Neural cell (in vitro differentiated cells): ENCODE results near the gene PYGB. TPM values are rescaled to one million over a fixed set of nuclear protein-coding genes. Genes with fewer than 3 reads are reported as not detected.

Experiments used
- H2AFZ ChIP-seq: fragments of 200-600, 300-800 bp; sonication (generic), shearing (Covaris generic); 2 replicates; pipeline ENCODE4 v1.6.0; 2014; ENCODE audit warnings: low read depth, mild to moderate bottlenecking, antibody characterized with exemption, low read length, moderate library complexity
- H3F3A ChIP-seq: fragments of 200-600 bp; shearing (Covaris generic); 2 replicates; pipeline ENCODE4 v1.6.1; 2016; ENCODE audit warnings: mild to moderate bottlenecking, moderate library complexity, mixed read lengths, antibody characterized with exemption, low read length; ENCODE audit not compliant: insufficient read depth, poor library complexity, severe bottlenecking
- H3K27ac ChIP-seq: fragments of 200-600, 300-800 bp; sonication (generic), shearing (Covaris generic); 2 replicates; pipeline ENCODE4 v1.5.1; 2014; ENCODE audit warnings: mild to moderate bottlenecking, low read length, moderate library complexity
- H3K27me3 ChIP-seq: fragments of 300-800, 200-600 bp; sonication (generic), shearing (Covaris generic); 2 replicates; pipeline ENCODE4 v1.6.0; 2014; ENCODE audit warnings: mild to moderate bottlenecking, low read depth, low read length, moderate library complexity; ENCODE audit not compliant: insufficient read depth
- H3K36me3 ChIP-seq: fragments of 300-800, 200-600 bp; sonication (generic), shearing (Covaris generic); 2 replicates; pipeline ENCODE4 v1.5.1; 2014; ENCODE audit warnings: mild to moderate bottlenecking, antibody characterized with exemption, low read length, moderate library complexity; ENCODE audit not compliant: insufficient read depth
- H3K4me2 ChIP-seq: fragments of 300-800, 200-600 bp; sonication (generic), shearing (Covaris generic); 2 replicates; pipeline ENCODE4 v1.6.0; 2014; ENCODE audit warnings: mild to moderate bottlenecking, low read length
- H3K4me3 ChIP-seq: fragments of 300-800, 200-600 bp; sonication (generic), shearing (Covaris generic); 2 replicates; pipeline ENCODE4 v1.5.1; 2014; ENCODE audit warnings: mild to moderate bottlenecking, low read length, moderate library complexity
- H3K79me2 ChIP-seq: fragments of 200-600 bp; shearing (Covaris generic); replicated peaks from 2 replicates; pipeline ENCODE4 v1.6.0; 2014; ENCODE audit warnings: mild to moderate bottlenecking, low read length, moderate library complexity; ENCODE audit not compliant: insufficient read depth
- H3K9ac ChIP-seq: fragments of 300-800, 200-600 bp; sonication (generic), shearing (Covaris generic); 2 replicates; pipeline ENCODE4 v1.6.1; 2016; ENCODE audit warnings: mild to moderate bottlenecking, low read length, mixed read lengths
- H3K9me2 ChIP-seq: fragments of 200-600 bp; shearing (Covaris generic); 2 replicates; pipeline ENCODE4 v1.6.1; 2016; ENCODE audit warnings: mild to moderate bottlenecking, low read length, mixed read lengths; ENCODE audit not compliant: insufficient read depth
- H3K9me3 ChIP-seq: fragments of 200-600, 300-800 bp; sonication (generic), shearing (Covaris generic); 2 replicates; pipeline ENCODE4 v1.6.1; 2016; ENCODE audit warnings: mild to moderate bottlenecking, mixed run types, low read length, moderate library complexity, mixed read lengths
- H4K20me1 ChIP-seq: fragments of 200-600 bp; shearing (Covaris generic); 2 replicates; pipeline ENCODE4 v1.6.1; 2016; ENCODE audit warnings: mild to moderate bottlenecking, mixed run types; ENCODE audit not compliant: insufficient read depth
- EZH2 ChIP-seq: fragments of 200-600, 300-800 bp; shearing (Covaris generic), sonication (generic); IDR thresholded peaks from 2 replicates; pipeline ENCODE4 v1.6.1; 2014; ENCODE audit warnings: antibody characterized with exemption, low read length, borderline replicate concordance, mild to moderate bottlenecking; ENCODE audit not compliant: insufficient read depth, poor library complexity, severe bottlenecking
- POLR2AphosphoS5 ChIP-seq: IDR thresholded peaks from 2 replicates; pipeline ENCODE4 v1.6.1; 2012
- RAD21 ChIP-seq: fragments of 450-650 bp; conservative IDR thresholded peaks from 2 replicates; pipeline ENCODE4 v1.6.1; 2014; ENCODE audit warnings: antibody characterized with exemption, mild to moderate bottlenecking, moderate library complexity
- SMC3 ChIP-seq: fragments of 450-650 bp; conservative IDR thresholded peaks from 2 replicates; pipeline ENCODE4 v1.6.1; 2014; ENCODE audit warnings: antibody characterized with exemption, mild to moderate bottlenecking, moderate library complexity; ENCODE audit not compliant: poor library complexity
- TAF1 ChIP-seq: IDR thresholded peaks from 2 replicates; pipeline ENCODE4 v1.6.1; 2012; ENCODE audit warnings: low read depth
- polyA plus RNA-seq: library from polyadenylated mRNA; depleted of rRNA; stranded (reverse); fragments of >200 nt; gene quantifications from 2 replicates; pipeline ENCODE4 v1.2.3, GENCODE V29; 2014
- TF ChIP-seq, protein P1 (sequence below): IDR thresholded peaks from 2 replicates; pipeline ENCODE4 v1.6.1; 2012; ENCODE audit warnings: borderline replicate concordance
- TF ChIP-seq, protein P2 (sequence below): fragments of 450-650 bp; IDR thresholded peaks from 2 replicates; pipeline ENCODE4 v1.5.1; 2014; ENCODE audit warnings: antibody characterized with exemption, mild to moderate bottlenecking, moderate library complexity; ENCODE audit not compliant: poor library complexity, severe bottlenecking

Gene PYGB
- polyA plus RNA-seq, 1 donor from 2014 or later, result 70.5 TPM

DNA sequence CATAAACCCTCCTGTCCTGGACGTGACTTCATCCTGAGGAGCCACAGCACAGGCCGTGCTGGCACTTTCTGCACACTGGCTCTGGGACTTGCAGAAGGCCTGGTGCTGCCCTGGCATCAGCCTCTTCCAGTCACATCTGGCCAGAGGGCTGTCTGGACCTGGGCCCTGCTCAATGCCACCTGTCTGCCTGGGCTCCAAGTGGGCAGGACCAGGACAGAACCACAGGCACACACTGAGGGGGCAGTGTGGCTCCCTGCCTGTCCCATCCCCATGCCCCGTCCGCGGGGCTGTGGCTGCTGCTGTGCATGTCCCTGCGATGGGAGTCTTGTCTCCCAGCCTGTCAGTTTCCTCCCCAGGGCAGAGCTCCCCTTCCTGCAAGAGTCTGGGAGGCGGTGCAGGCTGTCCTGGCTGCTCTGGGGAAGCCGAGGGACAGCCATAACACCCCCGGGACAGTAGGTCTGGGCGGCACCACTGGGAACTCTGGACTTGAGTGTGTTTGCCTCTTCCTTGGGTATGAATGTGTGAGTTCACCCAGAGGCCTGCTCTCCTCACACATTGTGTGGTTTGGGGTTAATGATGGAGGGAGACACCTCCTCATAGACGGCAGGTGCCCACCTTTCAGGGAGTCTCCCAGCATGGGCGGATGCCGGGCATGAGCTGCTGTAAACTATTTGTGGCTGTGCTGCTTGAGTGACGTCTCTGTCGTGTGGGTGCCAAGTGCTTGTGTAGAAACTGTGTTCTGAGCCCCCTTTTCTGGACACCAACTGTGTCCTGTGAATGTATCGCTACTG lies 22.0 kb upstream of the PYGB start:
- H2AFZ ChIP-seq, result no peak overlapping the region
- H3K4me2 ChIP-seq, result no peak overlapping the region
- H3F3A ChIP-seq, result no peaks in the 10 kb centered on the region
- TF ChIP-seq RAD21 (no peak), EZH2 (no peak), SMC3 (no peak), TAF1 (no peak), POLR2AphosphoS5 (no peak)
- TF ChIP-seq, protein P1, sequence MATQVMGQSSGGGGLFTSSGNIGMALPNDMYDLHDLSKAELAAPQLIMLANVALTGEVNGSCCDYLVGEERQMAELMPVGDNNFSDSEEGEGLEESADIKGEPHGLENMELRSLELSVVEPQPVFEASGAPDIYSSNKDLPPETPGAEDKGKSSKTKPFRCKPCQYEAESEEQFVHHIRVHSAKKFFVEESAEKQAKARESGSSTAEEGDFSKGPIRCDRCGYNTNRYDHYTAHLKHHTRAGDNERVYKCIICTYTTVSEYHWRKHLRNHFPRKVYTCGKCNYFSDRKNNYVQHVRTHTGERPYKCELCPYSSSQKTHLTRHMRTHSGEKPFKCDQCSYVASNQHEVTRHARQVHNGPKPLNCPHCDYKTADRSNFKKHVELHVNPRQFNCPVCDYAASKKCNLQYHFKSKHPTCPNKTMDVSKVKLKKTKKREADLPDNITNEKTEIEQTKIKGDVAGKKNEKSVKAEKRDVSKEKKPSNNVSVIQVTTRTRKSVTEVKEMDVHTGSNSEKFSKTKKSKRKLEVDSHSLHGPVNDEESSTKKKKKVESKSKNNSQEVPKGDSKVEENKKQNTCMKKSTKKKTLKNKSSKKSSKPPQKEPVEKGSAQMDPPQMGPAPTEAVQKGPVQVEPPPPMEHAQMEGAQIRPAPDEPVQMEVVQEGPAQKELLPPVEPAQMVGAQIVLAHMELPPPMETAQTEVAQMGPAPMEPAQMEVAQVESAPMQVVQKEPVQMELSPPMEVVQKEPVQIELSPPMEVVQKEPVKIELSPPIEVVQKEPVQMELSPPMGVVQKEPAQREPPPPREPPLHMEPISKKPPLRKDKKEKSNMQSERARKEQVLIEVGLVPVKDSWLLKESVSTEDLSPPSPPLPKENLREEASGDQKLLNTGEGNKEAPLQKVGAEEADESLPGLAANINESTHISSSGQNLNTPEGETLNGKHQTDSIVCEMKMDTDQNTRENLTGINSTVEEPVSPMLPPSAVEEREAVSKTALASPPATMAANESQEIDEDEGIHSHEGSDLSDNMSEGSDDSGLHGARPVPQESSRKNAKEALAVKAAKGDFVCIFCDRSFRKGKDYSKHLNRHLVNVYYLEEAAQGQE, result no peak
- TF ChIP-seq, protein P2, sequence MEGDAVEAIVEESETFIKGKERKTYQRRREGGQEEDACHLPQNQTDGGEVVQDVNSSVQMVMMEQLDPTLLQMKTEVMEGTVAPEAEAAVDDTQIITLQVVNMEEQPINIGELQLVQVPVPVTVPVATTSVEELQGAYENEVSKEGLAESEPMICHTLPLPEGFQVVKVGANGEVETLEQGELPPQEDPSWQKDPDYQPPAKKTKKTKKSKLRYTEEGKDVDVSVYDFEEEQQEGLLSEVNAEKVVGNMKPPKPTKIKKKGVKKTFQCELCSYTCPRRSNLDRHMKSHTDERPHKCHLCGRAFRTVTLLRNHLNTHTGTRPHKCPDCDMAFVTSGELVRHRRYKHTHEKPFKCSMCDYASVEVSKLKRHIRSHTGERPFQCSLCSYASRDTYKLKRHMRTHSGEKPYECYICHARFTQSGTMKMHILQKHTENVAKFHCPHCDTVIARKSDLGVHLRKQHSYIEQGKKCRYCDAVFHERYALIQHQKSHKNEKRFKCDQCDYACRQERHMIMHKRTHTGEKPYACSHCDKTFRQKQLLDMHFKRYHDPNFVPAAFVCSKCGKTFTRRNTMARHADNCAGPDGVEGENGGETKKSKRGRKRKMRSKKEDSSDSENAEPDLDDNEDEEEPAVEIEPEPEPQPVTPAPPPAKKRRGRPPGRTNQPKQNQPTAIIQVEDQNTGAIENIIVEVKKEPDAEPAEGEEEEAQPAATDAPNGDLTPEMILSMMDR, result no peak
- no peak overlapping the region for H3K27ac ChIP-seq
- H3K9me3 ChIP-seq, result no peaks in the 10 kb centered on the region
- no peaks in the 10 kb centered on the region for H3K27me3 ChIP-seq
- H3K36me3 ChIP-seq, result no peaks in the 10 kb centered on the region
- H3K9me2 ChIP-seq, result no peaks in the 10 kb centered on the region
- H3K79me2 ChIP-seq, result no peaks in the 10 kb centered on the region
- no peak overlapping the region for H3K4me3 ChIP-seq
- H3K9ac ChIP-seq, result no peak overlapping the region
- no peaks in the 10 kb centered on the region for H4K20me1 ChIP-seq

DNA sequence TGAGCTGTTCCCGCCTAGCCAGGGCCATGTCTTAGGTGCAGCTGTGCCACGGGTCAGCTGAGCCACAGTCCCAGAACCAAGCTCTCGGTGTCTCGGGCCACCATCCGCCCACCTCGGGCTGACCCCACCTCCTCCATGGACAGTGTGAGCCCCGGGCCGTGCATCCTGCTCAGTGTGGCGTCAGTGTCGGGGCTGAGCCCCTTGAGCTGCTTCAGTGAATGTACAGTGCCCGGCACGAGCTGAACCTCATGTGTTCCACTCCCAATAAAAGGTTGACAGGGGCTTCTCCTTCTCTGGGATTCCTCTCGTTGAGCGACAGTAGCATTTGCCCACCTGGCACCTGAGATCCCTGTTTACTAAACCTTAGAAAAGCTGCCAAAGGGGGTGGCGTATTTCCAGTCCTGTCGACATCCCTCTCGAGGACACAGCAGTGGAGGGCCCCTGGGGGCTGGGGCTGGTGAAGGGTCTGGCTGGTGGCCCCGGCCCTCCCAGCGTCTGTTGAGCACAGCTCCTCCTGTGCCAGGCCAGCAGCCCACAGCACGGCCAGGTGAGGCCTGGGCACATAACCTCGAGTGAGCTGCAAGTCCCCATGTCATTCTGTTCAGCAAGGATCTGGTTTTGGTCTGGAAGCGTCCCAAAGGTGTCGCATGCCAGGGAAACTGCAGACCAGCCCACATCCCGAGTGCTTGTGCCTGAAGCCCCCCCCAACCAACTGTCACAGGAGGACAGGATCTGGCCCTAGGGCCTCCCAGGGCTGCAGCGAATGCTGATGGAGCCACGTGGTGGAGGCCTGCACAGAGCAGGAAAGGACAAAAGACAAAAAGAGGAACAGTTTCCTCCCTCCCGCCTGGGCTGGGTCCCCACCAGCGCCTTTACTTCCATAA lies 21.2 kb upstream of the PYGB start:
- H3K36me3 ChIP-seq, result no peaks in the 10 kb centered on the region
- no peaks in the 10 kb centered on the region for H3F3A ChIP-seq
- H3K9ac ChIP-seq, result no peak overlapping the region
- no peak overlapping the region for H2AFZ ChIP-seq
- H3K9me2 ChIP-seq, result no peaks in the 10 kb centered on the region
- H3K4me3 ChIP-seq, result no peak overlapping the region
- no peak overlapping the region for H3K27ac ChIP-seq
- no peaks in the 10 kb centered on the region for H3K79me2 ChIP-seq
- H3K4me2 ChIP-seq, result no peak overlapping the region
- no peaks in the 10 kb centered on the region for H4K20me1 ChIP-seq
- TF ChIP-seq RAD21 (no peak), TAF1 (no peak), POLR2AphosphoS5 (no peak), SMC3 (no peak)
- TF ChIP-seq, protein P1, result no peak
- no peaks in the 10 kb centered on the region for H3K9me3 ChIP-seq
- H3K27me3 ChIP-seq, result no peaks in the 10 kb centered on the region
